ENCODE measurements around the gene PBXIP1.

The PBXIP1 gene

DNA sequence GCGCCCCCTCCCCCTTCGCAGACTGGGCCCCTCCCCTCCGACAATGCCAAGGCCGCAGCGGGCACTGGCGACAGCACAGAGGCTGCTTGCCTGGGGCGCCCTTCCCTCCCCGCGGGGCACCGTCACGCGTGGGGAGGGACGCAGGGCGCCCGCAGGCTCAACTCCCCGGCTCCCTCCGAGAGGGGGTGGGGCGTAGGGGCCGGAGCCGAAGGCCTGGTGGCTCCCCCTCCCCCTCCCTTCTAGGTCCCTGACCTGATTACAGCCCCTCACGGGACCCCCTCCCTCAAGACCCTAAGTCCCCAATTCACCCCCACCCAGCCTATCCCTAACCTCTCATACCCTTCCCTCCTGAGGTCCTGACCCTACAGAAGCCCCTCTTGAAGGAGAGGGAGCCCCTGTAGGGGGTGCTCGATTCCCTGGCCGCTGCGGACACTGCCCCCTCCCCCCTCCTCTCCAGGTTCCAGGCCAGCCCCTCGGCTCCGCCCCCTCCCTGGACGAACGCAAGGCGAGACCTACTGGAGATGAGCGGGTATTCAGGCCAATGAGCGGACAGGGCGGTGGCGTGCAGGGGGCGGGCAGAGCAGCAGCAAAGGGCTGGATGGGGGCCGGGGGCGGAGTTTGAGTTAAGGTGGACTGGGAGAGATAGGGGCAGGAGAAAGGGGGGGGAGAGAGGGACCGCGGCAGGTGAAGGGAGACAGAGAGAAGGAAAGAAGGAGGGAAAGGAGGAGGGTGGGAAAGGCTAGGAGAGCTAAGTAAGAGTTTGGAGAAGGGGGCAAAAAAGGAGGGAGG, 46.0 kb upstream of the PBXIP1 start:
- H3K27ac ChIP-seq, result peak overlapping the region; percentile 98
- TF ChIP-seq, protein P1, sequence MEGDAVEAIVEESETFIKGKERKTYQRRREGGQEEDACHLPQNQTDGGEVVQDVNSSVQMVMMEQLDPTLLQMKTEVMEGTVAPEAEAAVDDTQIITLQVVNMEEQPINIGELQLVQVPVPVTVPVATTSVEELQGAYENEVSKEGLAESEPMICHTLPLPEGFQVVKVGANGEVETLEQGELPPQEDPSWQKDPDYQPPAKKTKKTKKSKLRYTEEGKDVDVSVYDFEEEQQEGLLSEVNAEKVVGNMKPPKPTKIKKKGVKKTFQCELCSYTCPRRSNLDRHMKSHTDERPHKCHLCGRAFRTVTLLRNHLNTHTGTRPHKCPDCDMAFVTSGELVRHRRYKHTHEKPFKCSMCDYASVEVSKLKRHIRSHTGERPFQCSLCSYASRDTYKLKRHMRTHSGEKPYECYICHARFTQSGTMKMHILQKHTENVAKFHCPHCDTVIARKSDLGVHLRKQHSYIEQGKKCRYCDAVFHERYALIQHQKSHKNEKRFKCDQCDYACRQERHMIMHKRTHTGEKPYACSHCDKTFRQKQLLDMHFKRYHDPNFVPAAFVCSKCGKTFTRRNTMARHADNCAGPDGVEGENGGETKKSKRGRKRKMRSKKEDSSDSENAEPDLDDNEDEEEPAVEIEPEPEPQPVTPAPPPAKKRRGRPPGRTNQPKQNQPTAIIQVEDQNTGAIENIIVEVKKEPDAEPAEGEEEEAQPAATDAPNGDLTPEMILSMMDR (IDR thresholded peaks at IDR 0.05), result peak; percentile 80
- no peak for TF ChIP-seq ZFX (IDR thresholded peaks at IDR 0.05; ENCODE audit: borderline replicate concordance)

DNA sequence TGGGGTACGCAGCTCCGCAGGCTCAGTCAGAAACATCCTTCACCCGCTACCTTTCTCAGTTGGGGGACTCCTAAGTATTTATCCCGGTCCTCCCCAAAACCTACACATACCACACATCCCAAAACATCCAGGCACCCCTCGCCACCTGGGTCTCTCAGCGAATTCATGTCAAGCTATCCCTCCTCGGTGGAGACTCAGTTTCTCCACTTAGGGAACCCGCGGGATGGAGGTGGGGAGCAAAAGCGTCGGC, 45.5 kb upstream of the PBXIP1 start:
- no peak for TF ChIP-seq ZFX (IDR thresholded peaks at IDR 0.05; ENCODE audit: borderline replicate concordance)
- TF ChIP-seq, protein P1 (IDR thresholded peaks at IDR 0.05), result no peak
- H3K27ac ChIP-seq, result peak overlapping the region; percentile 98

DNA sequence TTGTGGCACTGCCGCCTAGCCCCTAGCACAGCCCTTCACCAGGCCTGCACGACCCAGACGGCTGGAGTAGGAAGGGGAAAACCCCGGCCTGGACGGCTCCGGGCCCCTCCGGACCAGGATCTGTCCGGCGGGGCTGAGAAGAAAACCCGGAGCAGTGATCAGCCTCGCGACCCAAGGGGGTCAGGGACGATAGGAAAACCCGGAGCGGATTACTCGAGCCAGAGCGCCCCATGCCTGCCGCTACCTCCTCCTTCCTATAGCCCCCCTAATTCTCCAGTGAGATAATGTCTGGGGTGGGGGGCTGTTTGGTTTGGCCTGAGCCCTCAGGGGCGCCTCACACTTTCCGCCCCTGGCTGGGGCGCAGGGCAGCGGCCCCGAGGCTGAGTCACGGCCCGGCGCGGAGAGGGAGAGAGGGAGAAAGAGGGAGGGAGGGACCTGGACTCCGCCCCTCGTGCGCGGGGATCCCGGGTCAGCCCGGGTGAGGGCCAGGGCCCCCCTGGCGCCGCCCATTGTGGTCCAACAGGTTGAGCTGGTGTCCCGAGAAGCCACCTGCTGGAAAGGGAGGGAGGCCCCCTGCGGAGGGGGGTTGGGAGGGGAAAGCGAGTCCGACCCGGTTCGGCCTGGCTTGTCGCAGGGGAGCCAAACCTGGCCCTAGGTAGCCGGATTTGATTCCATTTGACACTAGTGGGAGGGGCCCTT, 45.0 kb upstream of the PBXIP1 start:
- peak overlapping the region; percentile 98 for H3K27ac ChIP-seq
- TF ChIP-seq ZFX (IDR thresholded peaks at IDR 0.05; ENCODE audit: borderline replicate concordance), result no peak
- TF ChIP-seq, protein P1 (IDR thresholded peaks at IDR 0.05), result no peak

DNA sequence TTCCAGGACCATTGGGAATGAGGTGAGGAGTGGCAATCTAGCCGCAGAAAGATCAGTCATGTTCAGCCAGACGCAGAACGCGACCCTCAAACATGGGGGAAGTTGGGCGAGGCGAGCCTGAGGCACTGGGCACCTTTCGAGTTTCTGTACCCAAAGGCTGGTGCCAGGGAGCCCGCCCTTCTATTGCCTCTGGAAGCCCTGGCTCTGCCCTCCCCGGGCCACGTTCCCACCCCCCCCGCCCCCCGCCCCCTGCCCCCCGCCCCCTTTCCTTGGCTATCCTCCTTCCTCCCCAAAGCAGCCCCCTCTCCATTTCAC, 44.5 kb upstream of the PBXIP1 start:
- no peak for TF ChIP-seq ZFX (IDR thresholded peaks at IDR 0.05; ENCODE audit: borderline replicate concordance)
- TF ChIP-seq, protein P1 (IDR thresholded peaks at IDR 0.05), result no peak
- peak overlapping the region; percentile 98 for H3K27ac ChIP-seq

DNA sequence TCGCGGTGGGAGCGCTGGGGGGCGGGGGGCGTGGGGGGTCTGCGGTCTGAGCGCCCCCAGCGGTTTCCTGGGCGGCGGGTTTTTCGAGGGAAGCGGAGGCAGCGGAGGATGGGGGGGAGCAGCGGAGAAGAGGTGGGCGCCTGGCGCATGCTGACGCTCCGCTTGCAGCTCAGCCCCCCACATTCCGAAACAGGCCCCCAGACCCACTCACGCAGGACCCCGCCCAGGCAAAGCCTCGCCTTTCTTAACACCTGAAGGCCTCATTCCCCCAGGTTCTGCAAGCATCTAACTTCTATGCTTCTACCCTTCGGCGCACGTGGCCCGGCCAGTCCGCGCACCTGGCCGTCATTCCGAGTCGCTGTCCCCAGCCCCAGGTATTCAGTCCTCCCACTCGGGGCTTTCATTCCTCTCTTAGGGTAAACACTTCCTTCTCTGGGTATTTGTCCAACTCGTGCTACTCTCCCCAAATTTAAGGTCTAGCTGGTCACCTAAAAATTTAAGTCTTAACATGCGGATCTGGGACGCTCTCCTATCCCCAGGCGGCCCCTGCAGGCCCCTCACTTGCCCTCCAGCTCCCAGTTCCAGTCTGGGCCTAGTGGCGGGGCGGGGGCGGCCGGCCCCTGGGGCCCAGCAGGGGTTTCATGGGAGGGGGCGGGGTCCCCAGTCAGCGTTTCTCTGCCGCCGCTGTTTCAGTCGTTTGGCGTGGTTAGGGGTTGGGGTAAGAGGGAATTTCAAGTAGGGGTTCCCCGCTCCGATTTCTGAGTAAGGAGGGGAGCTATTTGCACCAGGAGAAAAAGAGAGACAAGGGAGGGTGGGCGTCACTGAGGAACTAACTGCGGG, 43.9 kb upstream of the PBXIP1 start:
- H3K27ac ChIP-seq, result peak overlapping the region; percentile 98
- TF ChIP-seq ZFX (IDR thresholded peaks at IDR 0.05; ENCODE audit: borderline replicate concordance), result no peak
- TF ChIP-seq, protein P1 (IDR thresholded peaks at IDR 0.05), result no peak

DNA sequence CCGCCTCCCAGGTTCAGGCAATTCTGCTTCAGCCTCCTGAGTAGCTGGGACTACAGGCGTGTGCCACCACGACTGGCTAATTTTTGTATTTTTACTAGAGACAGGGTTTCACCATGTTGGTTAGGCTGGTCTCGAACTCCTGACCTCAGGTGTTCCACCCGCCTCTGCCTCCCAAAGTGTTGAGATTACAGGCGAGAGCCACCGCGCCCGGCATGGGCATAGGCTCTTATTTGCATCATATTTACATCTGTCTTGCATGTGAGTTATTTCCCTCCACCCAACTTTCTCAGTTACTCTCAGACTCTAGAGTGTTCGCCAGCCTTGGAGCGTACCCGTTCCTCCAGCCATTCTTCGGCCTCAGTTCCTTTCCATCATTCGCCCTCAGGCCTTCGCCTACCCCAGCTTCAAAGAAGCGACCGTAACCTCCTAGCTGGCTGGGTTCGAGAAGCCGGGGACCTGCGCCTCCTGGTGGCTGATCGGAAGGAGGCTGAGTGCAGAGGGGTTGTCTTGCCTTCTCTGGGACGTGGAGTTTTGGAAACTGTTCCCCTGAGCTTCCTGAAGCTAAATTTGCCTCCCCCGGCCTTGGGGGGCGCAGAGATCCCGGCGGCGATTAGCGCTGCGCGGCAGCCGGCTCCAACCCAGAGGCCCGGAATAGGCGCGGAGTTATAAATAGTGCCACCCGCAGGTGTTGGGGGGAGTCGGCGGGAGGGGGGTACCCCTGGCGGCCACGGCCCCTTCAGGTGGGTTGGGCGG, 43.1 kb upstream of the PBXIP1 start:
- TF ChIP-seq ZFX (IDR thresholded peaks at IDR 0.05; ENCODE audit: borderline replicate concordance), result no peak
- TF ChIP-seq, protein P1 (IDR thresholded peaks at IDR 0.05), result peak; percentile 98
- peak overlapping the region; percentile 98 for H3K27ac ChIP-seq

Measured in 22Rv1 (cell line).